SU-DHL-6 (cell line): ENCODE measurements around the gene SIM2.

Experiments used
- EZH2phosphoT487 ChIP-seq: fragments of 200-600 bp; sonication (generic), shearing (Covaris generic); conservative IDR thresholded peaks from 2 replicates; pipeline ENCODE4 v1.6.1; 2018; ENCODE audit warnings: mild to moderate bottlenecking, antibody characterized with exemption, low read length, moderate library complexity, mixed read lengths
- TF ChIP-seq, protein P1 (sequence below): fragments of 200-600 bp; sonication (generic); IDR thresholded peaks from one replicate; pipeline ENCODE4 v1.5.1; 2017; ENCODE audit warnings: antibody characterized with exemption, mild to moderate bottlenecking, low read length, moderate library complexity; ENCODE audit not compliant: insufficient read depth, poor library complexity, severe bottlenecking

DNA sequence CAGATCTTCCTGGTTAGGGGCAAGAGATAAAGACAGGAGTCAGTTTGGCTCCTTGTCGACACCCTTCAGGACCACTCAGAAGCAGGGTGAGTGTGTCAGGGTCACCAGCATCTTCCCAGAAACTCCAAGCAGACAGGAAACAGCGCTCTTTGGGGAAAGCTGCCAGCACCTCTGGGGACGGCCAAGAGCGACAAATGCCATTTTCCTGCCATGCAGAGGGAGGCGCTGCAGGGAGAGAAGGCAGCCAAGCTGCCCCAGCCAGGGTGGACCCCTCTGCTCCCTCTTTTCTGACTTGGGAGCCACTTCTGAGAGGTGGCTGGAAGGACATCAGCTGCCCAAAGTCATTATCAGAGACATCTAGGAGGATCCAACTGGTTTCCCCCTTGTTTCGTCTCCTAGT lies 29.0 kb downstream of the SIM2 start:
- TF ChIP-seq, protein P1, sequence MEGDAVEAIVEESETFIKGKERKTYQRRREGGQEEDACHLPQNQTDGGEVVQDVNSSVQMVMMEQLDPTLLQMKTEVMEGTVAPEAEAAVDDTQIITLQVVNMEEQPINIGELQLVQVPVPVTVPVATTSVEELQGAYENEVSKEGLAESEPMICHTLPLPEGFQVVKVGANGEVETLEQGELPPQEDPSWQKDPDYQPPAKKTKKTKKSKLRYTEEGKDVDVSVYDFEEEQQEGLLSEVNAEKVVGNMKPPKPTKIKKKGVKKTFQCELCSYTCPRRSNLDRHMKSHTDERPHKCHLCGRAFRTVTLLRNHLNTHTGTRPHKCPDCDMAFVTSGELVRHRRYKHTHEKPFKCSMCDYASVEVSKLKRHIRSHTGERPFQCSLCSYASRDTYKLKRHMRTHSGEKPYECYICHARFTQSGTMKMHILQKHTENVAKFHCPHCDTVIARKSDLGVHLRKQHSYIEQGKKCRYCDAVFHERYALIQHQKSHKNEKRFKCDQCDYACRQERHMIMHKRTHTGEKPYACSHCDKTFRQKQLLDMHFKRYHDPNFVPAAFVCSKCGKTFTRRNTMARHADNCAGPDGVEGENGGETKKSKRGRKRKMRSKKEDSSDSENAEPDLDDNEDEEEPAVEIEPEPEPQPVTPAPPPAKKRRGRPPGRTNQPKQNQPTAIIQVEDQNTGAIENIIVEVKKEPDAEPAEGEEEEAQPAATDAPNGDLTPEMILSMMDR = no peak
- TF ChIP-seq EZH2phosphoT487 = no peak
